Fibroblast of lung (primary cell): ENCODE measurements around the gene SOX9. TPM values are rescaled to one million over a fixed set of nuclear protein-coding genes. Genes with fewer than 3 reads are reported as not detected.

Experiments used
- DNase-seq, 2 donors: peaks; one replicate each; pipeline versions ENCODE4 v3.0.0 to v3.0.0-alpha.2; 2010; ENCODE audit warnings: low read depth in 2 of 2
- H2AFZ ChIP-seq: 2 replicates; pipeline ENCODE4 v1.5.1; 2012; ENCODE audit warnings: low read length, control low read depth, inconsistent platforms
- H3K27ac ChIP-seq: 2 replicates; pipeline ENCODE4 v1.5.1; 2011; ENCODE audit warnings: low read length, control low read depth; ENCODE audit not compliant: insufficient read depth
- H3K27me3 ChIP-seq: 2 replicates; pipeline ENCODE4 v1.5.1; 2011; ENCODE audit warnings: mild to moderate bottlenecking, low read length; ENCODE audit not compliant: control insufficient read depth, insufficient read depth
- H3K36me3 ChIP-seq: 2 replicates; pipeline ENCODE4 v1.5.1; 2011; ENCODE audit warnings: low read length; ENCODE audit not compliant: control insufficient read depth, insufficient read depth
- H3K4me1 ChIP-seq: 2 replicates; pipeline ENCODE4 v1.5.1; 2011; ENCODE audit warnings: low read length; ENCODE audit not compliant: control insufficient read depth, insufficient read depth; ENCODE audit errors: extremely low read depth
- H3K4me2 ChIP-seq: 2 replicates; pipeline ENCODE4 v1.5.1; 2011; ENCODE audit warnings: low read length, control low read depth; ENCODE audit not compliant: insufficient read depth; ENCODE audit errors: extremely low read depth
- H3K4me3 ChIP-seq, 4 experiments: fragments of 200-600 bp in 1 of 4; sonication (generic) in 1 of 4; replicated peaks in 1 of 4; 2 replicates each; pipeline ENCODE4 v1.5.1; 2011 to 2016; ENCODE audit warnings: low read length in 4 of 4, low read depth in 3 of 4, mild to moderate bottlenecking in 3 of 4, control low read depth in 2 of 4, inconsistent platforms in 1 of 4, mixed read lengths in 1 of 4; ENCODE audit not compliant: insufficient read depth in 1 of 4; ENCODE audit errors: control extremely low read depth in 1 of 4
- H3K79me2 ChIP-seq: 2 replicates; pipeline ENCODE4 v1.5.1; 2012; ENCODE audit warnings: mild to moderate bottlenecking, low read length, inconsistent platforms; ENCODE audit not compliant: control insufficient read depth, insufficient read depth
- H3K9ac ChIP-seq: 2 replicates; pipeline ENCODE4 v1.5.1; 2011; ENCODE audit warnings: mild to moderate bottlenecking, low read length, control low read depth; ENCODE audit not compliant: insufficient read depth
- H3K9me3 ChIP-seq: 2 replicates; pipeline ENCODE4 v1.5.1; 2012; ENCODE audit warnings: low read depth, low read length; ENCODE audit not compliant: control insufficient read depth, insufficient read depth
- H4K20me1 ChIP-seq: 2 replicates; pipeline ENCODE4 v1.5.1; 2011; ENCODE audit warnings: low read length; ENCODE audit not compliant: control insufficient read depth, insufficient read depth; ENCODE audit errors: extremely low read depth
- EZH2 ChIP-seq: IDR thresholded peaks from 2 replicates; pipeline ENCODE4 v1.5.1; 2012; ENCODE audit warnings: low read length, control low read depth, mild to moderate bottlenecking; ENCODE audit errors: missing control alignments
- polyA plus RNA-seq, 2 donors: library from polyadenylated mRNA; depleted of rRNA in 1 of 2; stranded (reverse) in 1 of 2; unstranded in 1 of 2; fragments of >200 nt; gene quantifications; 2 replicates each; pipeline ENCODE4 v1.2.1, GENCODE V29; 2011 to 2012; ENCODE audit warnings: missing spikeins in 1 of 2
- total RNA-seq: library from RNA; depleted of rRNA; stranded (reverse); fragments of >200 nt; gene quantifications from 2 replicates; pipeline ENCODE4 v1.2.1, GENCODE V29; 2014
- TF ChIP-seq, protein P1 (sequence below), 2 donors: IDR thresholded peaks in 1 of 2; conservative IDR thresholded peaks in 1 of 2; 1 replicate in 1 of 2; 2 replicates in 1 of 2; pipeline ENCODE4 v1.5.1; 2011 to 2012; ENCODE audit warnings: low read length in 2 of 2, control low read depth in 1 of 2, inconsistent platforms in 1 of 2, low read depth in 1 of 2, mild to moderate bottlenecking in 1 of 2

The SOX9 gene
- total and polyA plus RNA-seq, 2 donors (not counting 1 experiment from before 2014, with no cell fraction given): 3.1 to 5.4 TPM

GRCh38 chr17:72113751-72114150, 7.1 kb upstream of the SOX9 start:
- Histone ChIP-seq H3K36me3 (no peaks in the 10 kb centered on the region), H4K20me1 (no peaks in the 10 kb centered on the region), H2AFZ (no peak overlapping the region), H3K4me2 (no peak overlapping the region), H3K9me3 (no peaks in the 10 kb centered on the region), H3K79me2 (no peaks in the 10 kb centered on the region), H3K9ac (no peak overlapping the region), H3K27me3 (peaks cover 22% of the 10 kb centered on the region), H3K4me1 (peaks cover 2% of the 10 kb centered on the region), H3K4me3 (no peak overlapping the region), H3K27ac (no peak overlapping the region)
- no peak for DNase-seq
- TF ChIP-seq EZH2: no peak
- TF ChIP-seq, protein P1, sequence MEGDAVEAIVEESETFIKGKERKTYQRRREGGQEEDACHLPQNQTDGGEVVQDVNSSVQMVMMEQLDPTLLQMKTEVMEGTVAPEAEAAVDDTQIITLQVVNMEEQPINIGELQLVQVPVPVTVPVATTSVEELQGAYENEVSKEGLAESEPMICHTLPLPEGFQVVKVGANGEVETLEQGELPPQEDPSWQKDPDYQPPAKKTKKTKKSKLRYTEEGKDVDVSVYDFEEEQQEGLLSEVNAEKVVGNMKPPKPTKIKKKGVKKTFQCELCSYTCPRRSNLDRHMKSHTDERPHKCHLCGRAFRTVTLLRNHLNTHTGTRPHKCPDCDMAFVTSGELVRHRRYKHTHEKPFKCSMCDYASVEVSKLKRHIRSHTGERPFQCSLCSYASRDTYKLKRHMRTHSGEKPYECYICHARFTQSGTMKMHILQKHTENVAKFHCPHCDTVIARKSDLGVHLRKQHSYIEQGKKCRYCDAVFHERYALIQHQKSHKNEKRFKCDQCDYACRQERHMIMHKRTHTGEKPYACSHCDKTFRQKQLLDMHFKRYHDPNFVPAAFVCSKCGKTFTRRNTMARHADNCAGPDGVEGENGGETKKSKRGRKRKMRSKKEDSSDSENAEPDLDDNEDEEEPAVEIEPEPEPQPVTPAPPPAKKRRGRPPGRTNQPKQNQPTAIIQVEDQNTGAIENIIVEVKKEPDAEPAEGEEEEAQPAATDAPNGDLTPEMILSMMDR (conservative IDR thresholded peaks at IDR 0.05 in 1 of 2, IDR thresholded peaks at IDR 0.05 in 1 of 2; ENCODE audit: low read depth in 1 of 2, low read length in 2 of 2): no peak

DNA sequence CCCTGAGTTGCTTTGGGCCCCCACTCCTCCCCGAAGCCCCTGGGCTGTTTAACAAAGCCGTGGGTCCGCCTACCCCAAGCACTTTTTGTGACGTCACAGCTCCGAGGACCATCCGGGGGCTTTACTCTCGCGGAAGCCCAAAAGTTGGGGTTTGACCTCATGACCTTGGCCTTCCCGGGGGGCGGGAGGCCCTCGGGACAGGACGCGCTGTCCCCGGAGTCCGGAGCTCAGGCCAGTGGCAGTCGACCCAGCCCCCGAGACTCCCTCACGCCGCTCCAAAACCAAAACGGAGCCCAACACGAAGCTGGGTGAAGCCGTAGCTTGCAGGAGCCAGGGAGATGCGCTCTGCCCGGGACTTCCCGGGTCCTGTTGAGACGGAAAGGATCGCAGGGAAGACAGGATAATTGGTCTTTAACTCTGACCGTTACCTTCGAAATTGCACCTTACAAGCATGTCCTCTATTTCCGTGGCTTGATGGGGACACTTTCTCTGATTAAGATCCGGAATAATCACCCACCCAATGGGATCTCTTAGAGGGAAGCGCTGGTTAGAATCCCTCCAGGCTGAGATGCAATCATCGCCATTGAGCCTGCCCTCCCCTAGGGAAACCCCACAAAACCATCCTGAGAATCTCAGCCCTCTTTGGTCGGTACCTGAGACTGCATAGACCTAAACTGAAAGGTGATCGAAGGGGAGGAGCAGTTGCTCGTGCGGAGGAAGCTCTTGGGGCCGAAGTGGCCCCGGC, 4.9 kb upstream of the SOX9 start:
- Histone ChIP-seq H3K36me3 (no peaks in the 10 kb centered on the region), H3K9ac (no peak overlapping the region), H3K4me2 (no peak overlapping the region), H4K20me1 (no peaks in the 10 kb centered on the region), H3K4me1 (peaks cover 7% of the 10 kb centered on the region), H3K79me2 (no peaks in the 10 kb centered on the region), H3K27ac (no peak overlapping the region), H3K27me3 (peaks cover 28% of the 10 kb centered on the region), H2AFZ (no peak overlapping the region), H3K4me3 (peak overlapping the region in 1 of 4 experiments; percentile 10), H3K9me3 (no peaks in the 10 kb centered on the region)
- DNase-seq: no peak
- TF ChIP-seq, protein P1 (conservative IDR thresholded peaks at IDR 0.05 in 1 of 2, IDR thresholded peaks at IDR 0.05 in 1 of 2; ENCODE audit: low read depth in 1 of 2, low read length in 2 of 2): no peak
- no peak for TF ChIP-seq EZH2

DNA sequence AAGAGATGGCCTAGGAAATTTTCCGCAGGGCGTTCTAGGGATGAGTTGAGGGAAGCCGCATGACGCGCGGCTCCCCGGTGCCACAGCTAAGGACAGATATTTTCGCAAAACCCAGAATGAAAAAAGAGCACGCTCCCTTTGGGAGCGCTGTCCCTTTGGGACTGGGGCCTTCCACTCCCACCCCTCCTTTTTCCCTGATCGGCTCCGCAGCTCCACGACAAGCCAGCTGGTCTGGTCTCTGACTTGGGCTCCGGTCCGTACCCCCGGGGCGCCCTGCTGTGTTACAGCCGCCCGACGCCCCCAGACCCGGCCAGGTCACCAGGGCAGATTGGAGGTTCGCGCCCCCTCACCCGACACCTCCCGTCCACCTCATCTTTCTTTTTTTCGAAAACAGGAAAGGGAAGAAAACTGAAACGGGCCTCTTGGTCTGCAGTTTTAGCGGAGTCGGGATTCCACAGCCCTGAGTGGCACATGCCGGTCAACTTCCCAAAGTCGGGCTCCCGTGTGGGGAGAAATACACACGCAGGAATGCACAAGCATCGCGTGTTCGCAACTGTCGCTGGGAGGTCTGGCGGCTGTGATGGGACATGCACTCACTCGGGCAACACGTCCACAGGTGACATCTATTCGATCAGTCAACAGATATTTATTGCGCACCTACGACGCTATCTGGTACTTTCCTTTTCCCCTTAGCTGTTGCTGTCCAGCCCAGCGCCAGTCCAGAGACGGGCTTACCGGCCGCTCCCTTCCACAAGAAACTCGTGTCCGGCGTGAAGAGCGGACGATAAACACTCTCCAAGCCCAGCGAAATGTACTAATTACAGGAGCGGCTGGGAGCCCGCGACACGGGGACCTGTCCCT, 3.9 kb upstream of the SOX9 start:
- no peak overlapping the region for H3K27ac ChIP-seq
- peak overlapping the region; percentile 55 to 64 (median 58) for H3K4me3 ChIP-seq
- peak; percentile 52 to 64 for DNase-seq
- H3K9me3 ChIP-seq: no peaks in the 10 kb centered on the region
- peaks cover 7% of the 10 kb centered on the region for H3K79me2 ChIP-seq
- H3K27me3 ChIP-seq: peaks cover 28% of the 10 kb centered on the region
- peaks cover 7% of the 10 kb centered on the region for H3K4me1 ChIP-seq
- no peaks in the 10 kb centered on the region for H3K36me3 ChIP-seq
- TF ChIP-seq, protein P1 (conservative IDR thresholded peaks at IDR 0.05 in 1 of 2, IDR thresholded peaks at IDR 0.05 in 1 of 2; ENCODE audit: low read depth in 1 of 2, low read length in 2 of 2): no peak
- TF ChIP-seq EZH2: peak; percentile 77
- no peaks in the 10 kb centered on the region for H4K20me1 ChIP-seq
- H3K4me2 ChIP-seq: peak overlapping the region; percentile 93
- H3K9ac ChIP-seq: no peak overlapping the region
- peak overlapping the region; percentile 20 for H2AFZ ChIP-seq
